Activated naive CD8-positive, alpha-beta T cell treated with anti-CD3 and anti-CD28 coated beads for 36 hours (primary cell): ENCODE results near the gene ARHGEF38. TPM values are rescaled to one million over a fixed set of nuclear protein-coding genes. Genes with fewer than 3 reads are reported as not detected.

Experiments used
- DNase-seq: peaks from one replicate; pipeline ENCODE4 v3.0.0; 2021
- H3K27ac Mint-ChIP-seq: one replicate; pipeline ENCODE4 v1.8.0; 2022; ENCODE audit warnings: mild to moderate bottlenecking, moderate library complexity, mixed read lengths
- H3K27me3 Mint-ChIP-seq: one replicate; pipeline ENCODE4 v1.8.0; 2022; ENCODE audit warnings: mild to moderate bottlenecking, mixed read lengths
- H3K36me3 Mint-ChIP-seq: one replicate; pipeline ENCODE4 v1.8.0; 2021; ENCODE audit warnings: mild to moderate bottlenecking, mixed read lengths
- H3K4me1 Mint-ChIP-seq: one replicate; pipeline ENCODE4 v1.8.0; 2021; ENCODE audit warnings: mixed read lengths
- H3K4me3 Mint-ChIP-seq: one replicate; pipeline ENCODE4 v1.8.0; 2022; ENCODE audit warnings: mild to moderate bottlenecking, moderate library complexity, mixed read lengths
- H3K9me3 Mint-ChIP-seq: one replicate; pipeline ENCODE4 v1.8.0; 2022; ENCODE audit warnings: mixed read lengths
- total RNA-seq, 2 experiments: library from RNA; stranded (reverse); gene quantifications; one replicate each; pipeline ENCODE4 v1.2.3, GENCODE V29; 2021

The ARHGEF38 gene
- total RNA-seq, 2 experiments from 2014 or later: not detected

DNA sequence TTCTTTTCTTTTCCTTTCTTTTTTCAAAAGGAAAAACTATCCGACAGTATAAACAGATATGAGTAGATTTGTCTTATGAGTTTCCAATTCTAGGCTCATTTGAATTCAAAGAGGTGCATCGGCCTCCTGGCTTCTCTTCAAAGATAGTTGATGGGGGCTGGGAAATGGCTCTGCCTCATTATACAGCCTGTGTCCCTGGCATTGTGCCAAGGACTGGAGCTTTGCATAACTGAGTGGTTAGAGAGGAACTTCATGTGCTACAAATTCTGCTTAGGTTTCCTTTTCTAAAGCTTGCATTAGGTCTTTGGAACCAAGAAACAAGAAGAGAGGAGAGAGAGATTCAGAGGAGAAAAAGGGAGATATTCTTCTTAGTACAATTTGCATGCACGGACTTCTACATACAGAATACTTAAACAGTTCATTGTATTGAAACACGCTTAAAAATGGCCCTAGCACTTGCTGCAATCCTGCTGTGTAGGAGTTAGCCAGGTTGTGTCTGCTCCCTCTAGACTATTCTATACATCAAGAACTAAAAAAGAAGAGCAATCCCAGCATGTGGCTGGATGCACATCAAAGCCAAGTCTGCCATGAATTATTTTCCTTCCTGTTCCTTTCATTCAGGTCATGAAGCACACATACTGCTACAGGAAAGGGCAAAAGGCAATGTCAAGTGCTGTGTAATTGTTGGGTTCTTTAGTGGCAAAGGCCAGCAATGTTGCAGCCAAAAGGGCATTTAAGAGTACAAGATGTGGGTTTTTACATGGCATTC is 85.2 kb downstream of the ARHGEF38 start:
- DNase-seq: no peak
- no peak overlapping the region for H3K27ac Mint-ChIP-seq

DNA sequence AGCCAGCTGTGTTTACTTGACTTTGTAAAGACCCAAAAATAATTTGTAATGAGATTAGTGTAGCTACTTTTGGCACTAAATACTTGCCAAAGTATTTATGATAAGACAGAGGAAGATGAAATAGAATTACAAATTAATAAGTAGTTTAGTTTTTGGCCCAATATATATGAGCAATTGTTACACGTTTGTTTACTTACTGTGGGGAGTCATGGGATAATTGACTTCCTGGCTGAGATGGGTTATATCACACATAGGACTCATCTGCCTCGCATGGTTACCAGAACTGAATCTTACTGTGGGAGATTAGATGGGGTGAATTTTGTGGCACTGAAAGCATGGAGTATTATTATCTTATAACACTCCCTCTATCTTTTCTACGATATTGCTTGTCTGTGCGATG is 89.4 kb downstream of the ARHGEF38 start:
- H3K9me3 Mint-ChIP-seq: no peaks in the 10 kb centered on the region
- no peaks in the 10 kb centered on the region for H3K36me3 Mint-ChIP-seq
- no peak overlapping the region for H3K4me3 Mint-ChIP-seq
- peaks cover 2% of the 10 kb centered on the region for H3K4me1 Mint-ChIP-seq
- H3K27ac Mint-ChIP-seq: no peak overlapping the region
- DNase-seq: no peak
- peaks cover 6% of the 10 kb centered on the region for H3K27me3 Mint-ChIP-seq

More for the DNA sequence above, 85.2 kb downstream of the ARHGEF38 start:
- H3K4me1 Mint-ChIP-seq: peaks cover 2% of the 10 kb centered on the region
- H3K27me3 Mint-ChIP-seq: peaks cover 4% of the 10 kb centered on the region
- no peaks in the 10 kb centered on the region for H3K9me3 Mint-ChIP-seq
- no peak overlapping the region for H3K4me3 Mint-ChIP-seq
- H3K36me3 Mint-ChIP-seq: no peaks in the 10 kb centered on the region

GRCh38 chr4:105644257-105644656 is 91.8 kb downstream of the ARHGEF38 start:
- H3K27ac Mint-ChIP-seq: no peak overlapping the region
- H3K27me3 Mint-ChIP-seq: peaks cover 17% of the 10 kb centered on the region
- H3K4me1 Mint-ChIP-seq: no peaks in the 10 kb centered on the region
- no peaks in the 10 kb centered on the region for H3K36me3 Mint-ChIP-seq
- no peak overlapping the region for H3K4me3 Mint-ChIP-seq
- H3K9me3 Mint-ChIP-seq: no peaks in the 10 kb centered on the region
- DNase-seq: no peak

GRCh38 chr4:105645440-105645839 is 93.0 kb downstream of the ARHGEF38 start:
- no peaks in the 10 kb centered on the region for H3K9me3 Mint-ChIP-seq
- H3K4me1 Mint-ChIP-seq: no peaks in the 10 kb centered on the region
- no peaks in the 10 kb centered on the region for H3K36me3 Mint-ChIP-seq
- no peak overlapping the region for H3K4me3 Mint-ChIP-seq
- peaks cover 21% of the 10 kb centered on the region for H3K27me3 Mint-ChIP-seq
- no peak for DNase-seq
- H3K27ac Mint-ChIP-seq: no peak overlapping the region

GRCh38 chr4:105650190-105650589 is 97.8 kb downstream of the ARHGEF38 start:
- Mint-ChIP-seq H3K36me3 (no peaks in the 10 kb centered on the region), H3K4me3 (no peak overlapping the region), H3K27me3 (peaks cover 29% of the 10 kb centered on the region), H3K9me3 (no peaks in the 10 kb centered on the region), H3K27ac (no peak overlapping the region), H3K4me1 (no peaks in the 10 kb centered on the region)
- no peak for DNase-seq

DNA sequence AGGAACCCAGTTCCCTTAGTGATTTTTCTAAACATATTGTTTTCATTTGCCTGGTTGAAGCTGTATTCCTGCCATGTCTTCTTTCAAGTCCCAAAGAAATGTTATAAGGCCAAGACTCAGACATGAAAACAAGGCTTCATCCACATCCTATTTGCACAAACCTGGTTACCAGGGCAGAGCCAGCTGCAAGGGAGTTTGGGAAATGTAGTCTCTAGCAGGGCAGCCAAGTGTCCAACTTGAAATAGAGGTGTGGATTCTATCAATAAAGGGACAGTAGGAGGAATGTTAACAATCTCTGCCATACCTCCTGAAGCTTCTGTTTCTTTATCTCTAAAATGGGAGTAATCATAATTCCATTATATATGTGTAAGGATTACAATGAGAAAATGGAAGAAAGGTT is 99.5 kb downstream of the ARHGEF38 start:
- Mint-ChIP-seq H3K4me1 (no peaks in the 10 kb centered on the region), H3K27me3 (peaks cover 29% of the 10 kb centered on the region), H3K9me3 (no peaks in the 10 kb centered on the region), H3K36me3 (no peaks in the 10 kb centered on the region), H3K27ac (no peak overlapping the region), H3K4me3 (no peak overlapping the region)
- DNase-seq: no peak

GRCh38 chr4:105652286-105652888 is 100.0 kb downstream of the ARHGEF38 start:
- Mint-ChIP-seq H3K36me3 (no peaks in the 10 kb centered on the region), H3K9me3 (no peaks in the 10 kb centered on the region), H3K4me3 (no peak overlapping the region), H3K27me3 (peaks cover 29% of the 10 kb centered on the region), H3K4me1 (no peaks in the 10 kb centered on the region), H3K27ac (no peak overlapping the region)
- DNase-seq: no peak

- no peak for DNase-seq
- H3K27ac Mint-ChIP-seq: no peak overlapping the region
- no peaks in the 10 kb centered on the region for H3K4me1 Mint-ChIP-seq
- H3K4me3 Mint-ChIP-seq: no peak overlapping the region
- no peaks in the 10 kb centered on the region for H3K9me3 Mint-ChIP-seq
- H3K36me3 Mint-ChIP-seq: no peaks in the 10 kb centered on the region
- peaks cover 8% of the 10 kb centered on the region for H3K27me3 Mint-ChIP-seq
Measured at GRCh38 chr4:105657117-105657765, 104.8 kb downstream of the ARHGEF38 start.

DNA sequence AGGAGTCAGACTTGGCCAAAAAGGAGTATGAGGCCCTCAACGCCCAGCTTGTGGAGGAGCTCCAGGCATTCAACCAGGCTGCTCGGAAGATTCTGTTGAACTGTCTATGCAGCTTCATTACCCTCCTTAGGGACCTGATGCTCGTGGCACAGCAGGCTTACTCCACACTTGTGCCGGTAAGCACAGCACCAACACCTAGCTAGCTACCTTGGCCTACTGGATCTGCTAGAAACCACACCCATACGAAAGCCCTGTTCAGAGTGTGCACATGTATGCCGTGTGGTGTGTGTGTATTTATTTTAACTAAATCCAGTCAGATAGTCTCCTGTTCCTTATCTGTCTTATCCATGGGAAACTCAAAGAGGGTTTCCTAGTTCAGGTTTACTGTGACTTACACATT is 106.8 kb downstream of the ARHGEF38 start:
- Mint-ChIP-seq H3K4me3 (no peak overlapping the region), H3K4me1 (no peaks in the 10 kb centered on the region), H3K9me3 (no peaks in the 10 kb centered on the region), H3K27me3 (peaks cover 8% of the 10 kb centered on the region), H3K36me3 (no peaks in the 10 kb centered on the region), H3K27ac (no peak overlapping the region)
- DNase-seq: no peak

- Mint-ChIP-seq H3K9me3 (no peaks in the 10 kb centered on the region), H3K27me3 (peaks cover 8% of the 10 kb centered on the region), H3K4me3 (no peak overlapping the region), H3K27ac (no peak overlapping the region), H3K4me1 (no peaks in the 10 kb centered on the region), H3K36me3 (no peaks in the 10 kb centered on the region)
- DNase-seq: no peak
Measured at GRCh38 chr4:105661028-105661427, 108.6 kb downstream of the ARHGEF38 start.

- Mint-ChIP-seq H3K9me3 (no peaks in the 10 kb centered on the region), H3K27me3 (peaks cover 8% of the 10 kb centered on the region), H3K36me3 (no peaks in the 10 kb centered on the region), H3K4me1 (no peaks in the 10 kb centered on the region), H3K4me3 (no peak overlapping the region), H3K27ac (no peak overlapping the region)
- DNase-seq: no peak
Measured at GRCh38 chr4:105662935-105663675, 110.7 kb downstream of the ARHGEF38 start.

- no peak overlapping the region for H3K27ac Mint-ChIP-seq
- H3K4me3 Mint-ChIP-seq: no peak overlapping the region
- H3K36me3 Mint-ChIP-seq: no peaks in the 10 kb centered on the region
- no peak for DNase-seq
- no peaks in the 10 kb centered on the region for H3K4me1 Mint-ChIP-seq
- peaks cover 9% of the 10 kb centered on the region for H3K27me3 Mint-ChIP-seq
- no peaks in the 10 kb centered on the region for H3K9me3 Mint-ChIP-seq
Measured at GRCh38 chr4:105666693-105667092, 114.3 kb downstream of the ARHGEF38 start.

- no peaks in the 10 kb centered on the region for H3K4me1 Mint-ChIP-seq
- no peak overlapping the region for H3K4me3 Mint-ChIP-seq
- H3K9me3 Mint-ChIP-seq: no peaks in the 10 kb centered on the region
- no peak overlapping the region for H3K27ac Mint-ChIP-seq
- no peak for DNase-seq
- no peaks in the 10 kb centered on the region for H3K36me3 Mint-ChIP-seq
- peaks cover 3% of the 10 kb centered on the region for H3K27me3 Mint-ChIP-seq
Measured at GRCh38 chr4:105670684-105671083, 118.3 kb downstream of the ARHGEF38 start.

DNA sequence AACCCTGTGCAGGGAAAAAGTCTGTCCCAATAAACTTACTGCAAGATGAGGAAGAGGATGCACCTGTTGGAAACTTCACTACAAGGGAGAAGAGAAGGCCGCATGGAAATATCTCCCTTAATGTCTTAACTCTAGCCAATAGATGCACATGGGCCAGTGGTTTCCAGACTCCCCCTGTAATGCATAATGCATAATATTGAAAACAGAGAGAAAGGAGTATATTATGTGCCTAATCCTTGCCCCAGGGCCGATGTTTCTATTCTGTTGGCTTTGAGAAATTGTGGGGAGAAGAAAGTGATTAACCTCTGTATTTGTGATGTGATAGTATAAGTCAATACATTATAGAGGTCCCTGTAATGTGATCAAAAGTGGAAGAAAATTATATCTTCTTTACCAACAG is 118.9 kb downstream of the ARHGEF38 start:
- Mint-ChIP-seq H3K4me3 (no peak overlapping the region), H3K9me3 (no peaks in the 10 kb centered on the region), H3K27ac (no peak overlapping the region), H3K36me3 (no peaks in the 10 kb centered on the region), H3K4me1 (no peaks in the 10 kb centered on the region), H3K27me3 (peaks cover 3% of the 10 kb centered on the region)
- no peak for DNase-seq

- Mint-ChIP-seq H3K27ac (no peak overlapping the region), H3K4me1 (no peaks in the 10 kb centered on the region), H3K36me3 (no peaks in the 10 kb centered on the region), H3K27me3 (peaks cover 3% of the 10 kb centered on the region), H3K4me3 (no peak overlapping the region), H3K9me3 (no peaks in the 10 kb centered on the region)
- DNase-seq: no peak
Measured at GRCh38 chr4:105674011-105674410, 121.6 kb downstream of the ARHGEF38 start.
